ENCODE data around the gene ENOX2.
"Not testable (repeated sequence)": the region's sequence is repeated elsewhere in the genome, so short reads cannot be mapped to it uniquely, and the experiment has no call there.

Gene ENOX2

DNA sequence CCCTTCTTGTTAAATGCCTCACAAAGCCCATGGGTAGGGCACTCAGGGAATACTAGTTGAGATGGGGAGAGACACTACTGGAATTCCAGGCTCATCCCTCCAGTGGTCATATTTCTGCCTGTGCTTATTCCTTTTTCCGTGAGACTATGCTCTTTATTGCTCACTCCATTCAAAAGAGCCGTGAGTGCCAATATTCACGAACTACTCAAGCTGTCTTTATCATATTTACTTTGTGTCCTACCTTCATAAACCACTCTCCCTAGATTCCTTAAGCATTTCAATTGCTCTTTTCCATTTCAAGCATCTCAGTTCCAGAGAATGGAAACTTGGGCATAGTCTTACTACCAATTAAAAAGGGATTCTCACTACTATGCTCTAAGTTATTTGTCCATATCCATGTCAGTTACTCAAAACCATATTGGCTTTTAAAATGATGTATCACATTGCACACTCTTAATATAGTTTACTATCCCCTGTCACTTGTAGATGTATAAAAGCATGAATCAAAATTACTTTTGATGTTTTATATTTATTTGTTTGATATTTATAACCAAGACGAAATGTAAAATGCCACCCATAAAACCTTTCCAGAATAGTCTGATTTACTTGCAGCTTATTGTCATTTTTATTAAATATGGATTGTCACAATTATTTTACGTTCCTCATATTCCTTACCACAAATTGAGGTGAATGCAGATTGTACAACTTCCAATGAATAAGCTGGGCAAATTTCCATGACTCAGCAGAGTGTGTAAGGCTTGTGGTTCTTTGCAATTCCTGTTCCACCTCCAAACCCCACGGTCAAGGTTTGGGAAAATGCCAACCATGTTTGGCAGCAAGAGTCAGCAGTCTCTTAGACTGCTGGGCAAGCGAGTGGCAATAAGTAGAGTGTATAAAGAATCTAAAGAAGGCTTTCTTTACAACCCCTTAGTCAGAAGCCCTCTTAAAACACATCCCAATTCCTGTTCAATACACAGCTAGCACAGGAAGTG lies 24.4 kb downstream of the ENOX2 start:
- DNase-seq = peak; percentile 21

DNA sequence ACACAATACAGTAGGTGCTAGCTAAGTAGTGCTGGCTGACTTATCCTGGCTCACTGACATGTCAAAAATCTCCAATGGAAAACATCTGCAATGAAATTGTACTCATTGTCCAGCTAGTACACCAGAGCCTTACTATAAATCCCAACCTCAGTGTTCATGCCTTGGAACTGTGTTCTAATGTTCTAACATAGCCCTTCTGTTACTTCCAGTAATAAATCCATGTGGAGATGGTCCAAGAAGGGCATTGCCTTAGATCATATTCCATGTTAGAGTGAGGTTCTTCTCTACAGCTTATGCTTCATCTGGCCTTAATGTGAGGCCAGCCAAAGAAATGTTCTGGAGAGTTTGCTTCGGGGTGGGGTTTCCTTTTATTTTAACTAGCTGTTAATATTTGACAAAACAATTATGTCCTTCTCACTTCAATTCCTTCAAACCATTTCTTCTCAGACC lies 25.1 kb downstream of the ENOX2 start:
- no peak for DNase-seq

DNA sequence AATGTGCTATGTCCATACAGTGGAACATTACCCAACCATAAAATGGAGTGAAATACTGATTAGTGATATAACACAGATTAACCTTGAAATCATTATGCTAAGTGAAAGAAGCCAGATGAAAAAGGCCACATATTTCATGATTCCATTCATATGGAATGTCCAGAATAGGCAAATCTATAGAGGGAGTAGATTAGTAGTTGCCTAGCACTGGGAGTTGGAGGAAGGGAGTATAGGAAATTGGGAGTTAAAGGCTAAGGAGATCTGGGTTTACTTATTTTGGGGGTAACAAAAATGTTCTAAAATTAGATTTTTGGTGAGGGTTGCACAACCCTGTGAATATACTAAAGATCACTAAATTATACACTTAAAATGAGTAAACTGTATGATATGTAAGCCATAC lies 26.8 kb downstream of the ENOX2 start:
- DNase-seq = no peak

DNA sequence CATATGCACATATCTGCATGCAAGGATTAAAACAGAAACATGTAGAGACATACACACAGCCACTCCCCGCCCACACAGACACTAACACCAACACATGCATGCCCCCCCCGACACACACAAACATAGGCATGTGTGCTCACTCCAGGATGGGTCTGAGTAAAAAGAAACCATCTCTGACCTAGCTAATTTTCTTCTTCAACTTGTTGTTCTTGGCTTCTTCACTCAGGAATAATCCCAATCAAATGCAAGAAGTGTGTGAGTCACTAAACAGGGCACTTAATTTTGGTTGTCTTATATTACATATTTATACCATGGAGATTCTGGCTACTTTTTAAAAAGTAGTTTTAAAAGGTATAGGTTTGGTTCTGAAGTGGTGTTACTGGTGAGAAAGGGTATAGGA lies 28.3 kb downstream of the ENOX2 start:
- DNase-seq = no peak

DNA sequence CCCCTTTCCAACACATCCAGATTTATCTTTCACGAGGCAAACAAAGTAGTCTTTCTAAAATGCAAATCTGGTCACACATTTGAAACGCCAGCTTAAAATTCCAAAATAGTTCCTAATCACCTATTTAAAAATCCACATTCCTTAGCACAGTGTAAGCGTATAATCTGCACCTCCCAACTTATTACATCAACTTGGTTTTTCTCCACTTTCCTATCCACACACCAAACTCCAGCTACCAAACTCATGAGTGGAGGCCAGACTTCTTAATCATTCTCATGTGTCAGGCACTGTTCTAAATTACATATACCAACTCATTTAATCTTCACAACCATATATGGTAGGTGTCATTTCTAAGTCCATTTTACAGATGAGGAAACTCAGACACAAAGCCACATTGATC lies 33.8 kb downstream of the ENOX2 start:
- DNase-seq = no peak

DNA sequence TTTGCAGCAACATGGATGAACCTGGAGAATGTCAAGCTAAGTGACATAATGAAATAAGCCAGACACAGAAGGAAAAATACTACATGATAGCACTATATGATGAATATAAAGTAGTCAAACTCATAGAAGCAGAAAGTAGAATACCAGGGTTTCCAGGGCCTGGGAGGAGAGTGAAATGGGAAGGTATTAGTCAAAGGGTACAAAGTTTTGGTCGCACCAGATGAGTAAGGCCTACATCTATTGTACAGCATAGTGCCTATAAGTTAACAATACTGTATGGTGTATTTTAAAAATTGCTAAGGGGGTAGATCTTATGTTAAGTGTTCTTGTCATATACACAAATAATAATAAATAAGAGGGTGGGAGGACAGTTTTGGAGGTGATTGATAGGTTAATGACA lies 41.5 kb downstream of the ENOX2 start:
- DNase-seq = no peak

DNA sequence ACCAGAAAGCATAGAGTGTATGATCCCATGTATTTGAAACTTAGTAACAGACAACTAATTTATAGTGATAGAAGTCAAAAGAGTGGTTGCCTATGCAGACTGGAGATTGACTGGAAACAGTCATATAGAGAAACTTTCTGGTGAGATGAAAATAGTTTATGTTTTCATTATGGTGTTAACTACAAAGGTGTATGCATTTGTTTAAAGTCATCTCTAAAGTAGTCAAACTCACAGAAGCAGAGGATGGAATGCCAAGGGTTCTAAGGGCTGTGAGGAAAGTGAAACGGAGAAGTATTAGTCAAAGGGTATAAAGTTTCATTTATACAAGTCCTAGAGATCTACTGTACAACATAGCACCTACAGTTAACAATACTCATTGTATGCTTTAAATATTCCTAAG lies 45.8 kb downstream of the ENOX2 start:
- no peak for DNase-seq

DNA sequence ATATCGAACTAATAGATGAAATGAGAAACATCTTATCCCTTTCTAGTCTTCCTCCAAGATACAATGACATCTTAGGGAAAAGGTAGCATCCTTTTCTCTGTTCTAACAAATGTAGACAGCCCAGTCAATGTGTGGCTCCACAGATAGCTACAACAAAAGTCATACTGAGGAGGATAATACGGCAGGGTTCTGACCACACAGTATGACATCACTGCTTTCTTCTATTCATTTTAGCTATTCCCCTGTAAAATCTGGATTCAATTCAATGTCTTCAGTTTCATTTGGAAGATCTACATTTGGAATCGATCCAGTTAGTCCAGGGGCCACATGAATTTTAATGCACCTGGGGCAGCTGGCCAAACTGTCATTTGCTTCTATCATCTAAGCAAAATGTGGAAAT lies 51.4 kb downstream of the ENOX2 start:
- DNase-seq = peak; percentile 71

DNA sequence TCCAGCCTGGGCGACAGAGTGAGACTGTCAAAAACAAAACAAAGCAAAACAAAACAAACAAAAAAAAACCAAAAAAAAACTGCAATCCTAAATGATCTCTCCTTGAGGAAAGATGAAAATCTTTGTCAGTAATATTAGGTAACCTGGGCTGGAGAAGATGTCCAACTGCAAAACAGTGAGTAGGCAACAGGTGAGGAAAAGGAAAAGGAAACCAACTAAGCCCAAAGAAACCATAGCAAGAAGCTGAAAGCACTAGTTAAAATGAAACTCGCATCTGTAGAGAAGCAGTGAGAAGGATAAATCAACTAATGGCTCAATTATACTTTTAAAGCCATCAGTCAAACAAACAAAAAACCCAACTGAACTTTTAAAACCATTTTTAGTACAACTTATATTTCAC lies 54.2 kb downstream of the ENOX2 start:
- no peak for DNase-seq

DNA sequence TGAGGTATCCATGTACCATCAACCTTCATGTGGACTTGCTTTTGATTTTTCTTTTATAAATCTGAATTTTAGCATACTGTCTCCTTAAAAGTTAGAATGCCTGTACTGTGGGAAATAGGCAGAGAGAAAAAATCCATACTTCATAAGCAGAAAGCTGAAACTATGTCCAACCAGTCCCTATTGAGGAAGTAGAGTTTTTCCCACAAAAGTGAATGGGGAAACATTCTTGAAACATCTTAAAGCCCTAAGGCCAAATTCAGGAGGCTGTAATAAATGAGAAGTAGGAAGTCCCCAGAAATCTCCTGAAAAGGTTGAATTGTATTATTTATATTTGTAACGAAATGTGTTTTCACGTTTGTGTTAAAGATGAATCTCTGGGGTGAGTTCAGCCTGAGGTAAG lies 56.3 kb downstream of the ENOX2 start:
- DNase-seq = no peak

DNA sequence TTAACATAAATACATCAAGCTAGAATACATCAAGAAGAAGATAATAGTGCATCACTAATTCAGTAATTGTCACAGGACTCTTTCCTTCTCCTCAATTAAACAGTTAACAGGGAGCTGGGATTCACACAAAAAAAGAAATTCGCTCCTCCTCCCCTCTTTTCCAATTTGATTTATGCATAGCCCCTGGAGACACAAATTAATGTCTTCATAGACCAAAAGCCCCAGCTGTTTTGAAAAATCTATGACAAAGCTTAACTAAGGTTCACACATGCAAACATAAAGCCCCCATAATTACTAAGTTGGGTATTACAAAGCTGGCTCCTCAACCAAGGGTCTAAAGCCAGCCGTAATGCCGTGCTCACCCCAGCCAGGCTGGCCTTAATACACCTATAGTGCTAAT lies 61.2 kb downstream of the ENOX2 start:
- no peak for DNase-seq

DNA sequence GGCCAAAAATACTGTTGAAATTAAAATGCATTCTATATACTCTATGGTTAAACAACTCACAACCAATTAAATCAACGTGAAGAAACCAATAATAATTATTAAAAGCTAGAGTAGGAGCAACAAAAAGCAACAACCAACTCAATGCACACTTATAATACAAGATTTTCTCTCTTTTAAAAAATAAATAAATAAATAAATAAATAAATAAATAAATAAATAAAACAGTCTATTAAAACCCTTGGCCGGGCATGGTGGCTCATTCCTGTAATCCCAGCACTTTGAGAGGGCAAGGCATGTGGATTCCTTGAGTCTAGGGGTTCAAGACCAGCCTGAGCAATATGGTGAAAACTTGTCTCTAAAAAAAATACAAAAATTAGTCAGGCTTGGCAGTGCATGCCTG lies 62.7 kb downstream of the ENOX2 start:
- no peak for DNase-seq

DNA sequence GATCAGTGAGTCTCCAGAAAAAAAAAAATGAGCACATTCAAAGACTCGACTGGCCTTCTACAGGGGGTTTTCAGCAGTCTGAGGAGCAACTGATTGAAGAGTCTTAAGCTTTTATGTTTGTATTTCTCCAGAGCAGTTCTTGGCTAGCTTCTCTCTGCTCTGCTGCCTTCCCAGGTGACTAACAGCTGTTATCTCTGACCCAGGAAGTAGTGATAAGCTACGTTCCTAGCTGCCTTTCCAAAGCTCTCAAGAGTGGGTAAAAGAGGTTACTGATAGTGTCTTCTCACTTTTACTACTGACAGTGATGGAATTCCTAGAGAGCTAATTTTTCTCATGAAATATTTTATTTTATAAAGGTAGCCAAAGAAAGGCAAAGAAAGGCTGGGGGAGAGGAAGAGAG lies 66.6 kb downstream of the ENOX2 start:
- DNase-seq = no peak

DNA sequence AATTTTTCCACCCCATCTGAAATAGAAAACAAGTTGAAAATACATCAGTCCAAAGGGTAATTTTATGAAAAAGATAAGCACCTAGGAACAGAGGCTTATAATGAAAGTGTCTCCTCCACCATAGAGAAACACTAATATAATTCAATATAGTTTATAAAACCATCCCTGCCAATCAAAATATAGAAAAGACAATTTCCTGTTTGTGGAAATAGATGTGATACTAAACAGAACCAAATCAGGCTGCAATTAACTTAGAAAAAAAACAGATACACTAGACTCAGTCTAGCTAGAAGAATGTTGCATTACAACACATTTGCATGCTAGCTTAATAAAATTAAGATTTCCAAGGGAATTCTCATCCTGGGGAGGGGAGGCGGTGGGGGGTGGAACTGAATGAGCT lies 68.2 kb downstream of the ENOX2 start:
- no peak for DNase-seq

DNA sequence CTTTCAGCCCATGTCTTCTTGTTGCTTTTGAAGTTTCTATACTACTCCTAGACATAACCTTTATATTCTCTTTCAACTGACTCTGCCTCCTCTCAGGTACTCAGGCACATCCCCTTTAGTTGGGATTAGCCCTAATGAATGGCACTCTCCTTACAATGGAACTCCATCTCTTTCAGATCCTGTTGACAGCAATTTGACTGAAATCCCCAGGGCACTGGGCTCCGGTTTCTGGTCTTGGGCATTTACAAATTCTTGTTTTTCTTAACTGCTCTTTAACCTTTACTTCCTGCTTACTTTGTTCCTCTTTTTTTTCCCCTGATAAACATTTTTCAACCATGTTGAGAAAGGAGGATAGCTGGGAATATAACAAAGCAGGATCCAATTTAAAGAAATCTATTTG lies 68.9 kb downstream of the ENOX2 start:
- no peak for DNase-seq

DNA sequence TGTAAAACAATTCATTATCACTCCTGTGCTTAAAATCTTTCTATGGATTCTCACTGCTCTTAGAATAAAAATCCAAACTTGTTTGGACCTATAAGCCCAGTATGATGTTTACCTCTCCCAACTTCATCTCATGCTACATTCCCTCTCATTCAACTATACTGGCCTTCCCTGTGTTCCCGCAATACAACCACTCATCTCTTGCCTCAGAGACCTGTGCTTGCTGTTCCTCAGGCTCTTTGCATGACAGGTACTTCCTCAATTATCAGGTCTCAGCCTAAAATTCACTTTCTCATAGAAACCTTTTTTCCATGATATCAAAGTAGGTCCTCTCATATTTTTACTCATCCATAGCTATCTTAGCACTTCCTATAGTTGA lies 71.7 kb downstream of the ENOX2 start:
- no peak for DNase-seq

DNA sequence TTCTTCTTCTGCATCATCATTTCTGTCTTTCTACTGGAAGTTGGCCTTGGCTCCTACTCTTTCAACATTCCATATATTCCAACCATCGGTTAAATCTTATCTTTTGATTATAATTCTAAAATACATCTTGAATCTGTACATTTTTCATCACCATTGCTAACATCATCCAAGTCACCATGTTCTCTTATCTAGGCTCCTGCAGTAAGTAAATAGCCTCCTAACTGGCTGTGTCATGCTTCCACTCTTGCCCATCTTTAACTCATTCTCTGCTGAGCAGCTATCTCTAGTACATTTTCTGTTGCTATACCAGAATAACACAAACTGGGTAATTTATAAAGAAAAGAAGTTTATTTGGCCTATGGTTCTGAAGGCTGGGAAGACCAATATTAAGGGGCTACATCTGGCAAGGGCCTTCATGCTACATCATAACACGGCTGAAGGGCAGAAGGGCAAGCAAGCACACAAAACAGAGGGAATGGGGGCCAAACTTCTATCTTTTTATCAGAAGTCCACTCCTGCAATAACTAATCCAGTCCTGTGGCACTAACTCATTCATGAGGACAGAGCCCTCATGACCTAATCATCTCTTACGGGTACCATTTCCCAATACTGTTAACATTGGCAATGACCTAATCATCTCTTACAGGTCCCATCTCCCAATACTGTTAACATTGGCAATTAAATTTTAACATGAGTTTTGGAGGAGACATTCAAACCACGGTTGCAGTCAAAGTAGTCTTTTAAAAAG lies 72.2 kb downstream of the ENOX2 start:
- no peak for DNase-seq

DNA sequence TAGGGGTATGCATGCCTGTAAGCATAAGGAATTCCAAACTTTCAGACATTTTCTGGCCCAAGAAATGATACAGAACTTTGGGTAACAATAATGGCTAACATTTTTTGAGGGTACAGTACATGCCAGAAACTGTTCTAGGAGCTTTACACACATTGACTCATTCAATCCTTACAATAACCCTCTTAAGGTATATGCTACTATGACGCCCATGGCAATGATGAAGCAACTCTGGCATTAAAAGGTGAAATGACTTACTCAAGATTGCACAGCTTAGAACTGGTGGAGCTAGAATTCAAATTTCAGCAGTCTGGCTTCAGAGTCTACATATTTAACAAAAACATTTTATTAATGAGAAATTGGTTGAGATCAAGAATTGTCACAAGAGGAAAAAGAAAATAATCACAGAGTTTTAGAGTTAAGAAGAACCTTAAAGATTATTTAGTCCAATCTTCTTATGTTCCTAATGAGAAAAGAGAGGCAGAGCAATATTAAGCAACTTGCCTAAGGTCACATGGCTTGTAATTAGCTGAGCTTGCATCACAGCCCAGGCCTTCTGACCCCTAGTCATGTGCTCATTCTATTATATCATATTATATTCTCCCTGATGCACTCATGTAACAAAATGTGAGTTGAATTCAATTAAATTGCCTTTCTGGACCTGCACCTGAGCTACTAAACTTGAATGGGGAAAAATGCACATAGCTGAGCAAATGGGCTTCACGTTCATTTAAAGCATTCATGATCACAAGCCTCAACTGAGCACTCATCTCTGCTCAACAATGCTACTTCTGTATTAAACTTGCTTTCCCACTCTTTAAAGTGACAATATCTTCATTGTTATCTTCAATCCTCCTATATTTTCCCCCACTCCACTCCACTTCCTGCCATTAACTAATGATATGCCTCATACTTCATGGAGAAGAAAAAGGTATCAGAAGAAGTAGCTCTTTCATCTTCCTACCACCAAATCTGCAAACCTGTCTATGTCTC lies 73.2 kb downstream of the ENOX2 start:
- no peak for DNase-seq

DNA sequence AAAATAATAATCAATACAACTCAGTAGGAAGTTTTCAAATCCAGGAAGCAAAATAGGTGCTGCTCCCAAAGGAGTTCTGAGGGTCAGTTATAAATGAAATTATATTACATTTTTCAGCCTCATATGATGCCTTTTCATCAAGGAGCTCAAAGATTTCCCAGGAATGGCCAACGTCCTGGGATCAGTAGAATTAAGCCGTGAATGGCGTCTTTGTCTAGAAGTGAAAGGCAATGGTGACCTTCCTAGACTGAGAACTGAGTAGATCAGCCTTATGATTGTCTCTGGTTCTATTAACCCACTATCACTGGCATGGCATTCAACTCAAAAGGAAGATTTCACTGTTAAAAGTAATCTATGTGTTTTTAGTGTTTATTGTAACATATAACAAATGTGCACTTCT lies 74.4 kb downstream of the ENOX2 start:
- no peak for DNase-seq

DNA sequence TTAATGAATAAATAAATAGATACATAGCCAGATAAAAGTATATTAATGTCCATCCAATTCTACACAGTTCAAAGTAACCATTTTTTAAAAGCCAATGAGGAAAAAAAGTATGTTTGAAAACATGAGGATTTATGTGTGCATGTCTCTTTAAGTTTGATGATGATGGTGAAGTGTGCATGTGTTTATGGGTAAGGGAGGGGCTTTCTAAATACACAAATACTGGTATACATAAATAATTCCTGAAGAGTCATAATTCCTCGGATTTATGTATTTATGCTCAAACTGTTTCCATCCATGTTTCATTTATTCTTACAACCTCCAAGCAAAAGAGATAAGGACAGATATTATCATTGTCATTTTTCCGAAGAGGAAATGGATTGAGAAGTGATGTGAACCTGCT lies 75.4 kb downstream of the ENOX2 start:
- no peak for DNase-seq

DNA sequence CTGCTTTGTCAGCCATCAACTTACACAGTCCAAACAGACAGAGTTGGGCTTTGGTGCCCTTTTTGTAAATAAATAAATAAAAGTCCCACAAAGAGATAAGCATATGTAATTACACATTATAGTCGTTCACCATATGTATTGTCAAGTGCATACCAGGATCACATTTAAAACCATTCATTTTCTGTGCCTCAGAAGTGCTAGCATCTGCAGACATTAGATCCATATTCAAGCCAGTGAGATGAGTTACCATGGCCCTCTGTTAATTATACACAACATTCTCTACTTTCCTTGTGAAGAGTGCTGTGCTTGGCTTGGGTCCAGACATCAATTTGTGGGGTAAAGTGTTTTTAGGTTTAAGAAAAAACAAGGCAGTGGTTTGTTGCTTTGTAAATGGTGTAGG lies 76.8 kb downstream of the ENOX2 start:
- peak; percentile 87 for DNase-seq

DNA sequence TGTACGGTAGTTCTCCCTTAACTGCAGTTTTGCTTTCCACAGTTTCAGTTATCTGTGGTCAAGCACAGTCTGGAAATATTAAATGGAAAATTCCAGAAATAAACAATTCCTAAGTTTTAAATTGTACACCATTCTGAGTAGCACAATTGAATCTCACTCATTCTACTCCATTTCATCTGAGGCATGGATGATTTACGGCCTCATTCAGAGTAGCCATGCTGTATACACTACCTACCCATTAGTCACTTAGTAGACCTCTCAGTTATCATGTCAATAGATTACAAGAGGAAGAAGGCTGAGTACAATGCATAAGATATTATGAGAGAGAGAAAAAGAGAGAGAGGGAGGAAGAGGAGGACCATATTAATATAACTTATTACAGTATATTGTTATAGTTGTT lies 77.5 kb downstream of the ENOX2 start:
- peak; percentile 22 for DNase-seq

DNA sequence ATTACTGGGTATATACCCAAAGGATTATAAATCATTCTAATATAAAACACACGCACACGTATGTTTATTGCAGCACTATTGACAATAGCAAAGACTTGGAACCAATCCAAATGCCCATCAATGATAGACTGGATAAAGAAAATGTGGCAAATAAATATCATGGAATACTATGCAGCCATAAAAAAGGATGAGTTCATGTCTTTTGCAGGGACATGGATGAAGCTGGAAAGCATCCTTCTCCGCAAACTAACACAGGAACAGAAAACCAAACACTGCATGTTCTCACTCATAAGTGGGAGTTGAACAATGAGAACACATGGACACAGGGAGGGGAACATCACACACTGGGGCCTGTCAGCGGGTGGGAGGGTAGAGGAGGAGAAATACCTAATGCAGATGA lies 83.6 kb downstream of the ENOX2 start:
- not testable (repeated sequence) for DNase-seq
